Measurements from ENCODE around the gene DGAT2L6. TPM values are rescaled to one million over a fixed set of nuclear protein-coding genes. Genes with fewer than 3 reads are reported as not detected.

Gene DGAT2L6
- total and polyA plus RNA-seq, 4 donors = not detected

GRCh38 chrX:70166601-70167590 is 10.4 kb upstream of the DGAT2L6 start:
- H3K27me3 ChIP-seq (ENCODE audit: control insufficient read depth in 4 of 4, insufficient read depth in 4 of 4, low read length in 3 of 4) = no peaks in the 10 kb centered on the region
- peaks cover 0 to 10% (median 4%) of the 10 kb centered on the region in 4 donors for H3K36me3 ChIP-seq (ENCODE audit: control insufficient read depth in 4 of 4, insufficient read depth in 3 of 4, low read depth in 1 of 4, low read length in 3 of 4)
- no peaks in the 10 kb centered on the region for H3K4me1 ChIP-seq (ENCODE audit: control insufficient read depth in 4 of 4, insufficient read depth in 4 of 4, low read length in 3 of 4)
- H3K9me3 ChIP-seq (ENCODE audit: control insufficient read depth in 4 of 4, low read length in 3 of 4) = no peaks in the 10 kb centered on the region
- H3K9ac ChIP-seq (ENCODE audit: low read depth in 1 of 2, low read length in 2 of 2) = no peak overlapping the region
- H3K4me3 ChIP-seq (ENCODE audit: low read depth in 1 of 3, low read length in 3 of 3) = no peak overlapping the region
- no peak for DNase-seq (ENCODE audit: low spot score)
- TF ChIP-seq TAF1 (conservative IDR thresholded peaks at IDR 0.05) (no peak), REST (IDR thresholded peaks at IDR 0.05) (no peak), HNF4G (IDR thresholded peaks at IDR 0.05) (no peak), RXRA (IDR thresholded peaks at IDR 0.05) (no peak), SP1 (IDR thresholded peaks at IDR 0.05) (no peak), YY1 (IDR thresholded peaks at IDR 0.05) (no peak), GABPA (IDR thresholded peaks at IDR 0.05 in 1 of 2, conservative IDR thresholded peaks at IDR 0.05 in 1 of 2) (no peak), FOXA1 (IDR thresholded peaks at IDR 0.05) (no peak), MAX (IDR thresholded peaks at IDR 0.05) (no peak), EGR1 (IDR thresholded peaks at IDR 0.05; ENCODE audit: low read depth in 2 of 2) (no peak), ATF3 (IDR thresholded peaks at IDR 0.05) (no peak), FOXA2 (IDR thresholded peaks at IDR 0.05) (no peak)
- TF ChIP-seq, protein P1, sequence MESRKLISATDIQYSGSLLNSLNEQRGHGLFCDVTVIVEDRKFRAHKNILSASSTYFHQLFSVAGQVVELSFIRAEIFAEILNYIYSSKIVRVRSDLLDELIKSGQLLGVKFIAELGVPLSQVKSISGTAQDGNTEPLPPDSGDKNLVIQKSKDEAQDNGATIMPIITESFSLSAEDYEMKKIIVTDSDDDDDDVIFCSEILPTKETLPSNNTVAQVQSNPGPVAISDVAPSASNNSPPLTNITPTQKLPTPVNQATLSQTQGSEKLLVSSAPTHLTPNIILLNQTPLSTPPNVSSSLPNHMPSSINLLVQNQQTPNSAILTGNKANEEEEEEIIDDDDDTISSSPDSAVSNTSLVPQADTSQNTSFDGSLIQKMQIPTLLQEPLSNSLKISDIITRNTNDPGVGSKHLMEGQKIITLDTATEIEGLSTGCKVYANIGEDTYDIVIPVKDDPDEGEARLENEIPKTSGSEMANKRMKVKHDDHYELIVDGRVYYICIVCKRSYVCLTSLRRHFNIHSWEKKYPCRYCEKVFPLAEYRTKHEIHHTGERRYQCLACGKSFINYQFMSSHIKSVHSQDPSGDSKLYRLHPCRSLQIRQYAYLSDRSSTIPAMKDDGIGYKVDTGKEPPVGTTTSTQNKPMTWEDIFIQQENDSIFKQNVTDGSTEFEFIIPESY (IDR thresholded peaks at IDR 0.05) = no peak
- 92% methylated on average over 19 of the region's 19 CpGs for WGBS
- H3K27ac ChIP-seq (ENCODE audit: low read depth in 1 of 2, low read length in 2 of 2) = no peak overlapping the region

DNA sequence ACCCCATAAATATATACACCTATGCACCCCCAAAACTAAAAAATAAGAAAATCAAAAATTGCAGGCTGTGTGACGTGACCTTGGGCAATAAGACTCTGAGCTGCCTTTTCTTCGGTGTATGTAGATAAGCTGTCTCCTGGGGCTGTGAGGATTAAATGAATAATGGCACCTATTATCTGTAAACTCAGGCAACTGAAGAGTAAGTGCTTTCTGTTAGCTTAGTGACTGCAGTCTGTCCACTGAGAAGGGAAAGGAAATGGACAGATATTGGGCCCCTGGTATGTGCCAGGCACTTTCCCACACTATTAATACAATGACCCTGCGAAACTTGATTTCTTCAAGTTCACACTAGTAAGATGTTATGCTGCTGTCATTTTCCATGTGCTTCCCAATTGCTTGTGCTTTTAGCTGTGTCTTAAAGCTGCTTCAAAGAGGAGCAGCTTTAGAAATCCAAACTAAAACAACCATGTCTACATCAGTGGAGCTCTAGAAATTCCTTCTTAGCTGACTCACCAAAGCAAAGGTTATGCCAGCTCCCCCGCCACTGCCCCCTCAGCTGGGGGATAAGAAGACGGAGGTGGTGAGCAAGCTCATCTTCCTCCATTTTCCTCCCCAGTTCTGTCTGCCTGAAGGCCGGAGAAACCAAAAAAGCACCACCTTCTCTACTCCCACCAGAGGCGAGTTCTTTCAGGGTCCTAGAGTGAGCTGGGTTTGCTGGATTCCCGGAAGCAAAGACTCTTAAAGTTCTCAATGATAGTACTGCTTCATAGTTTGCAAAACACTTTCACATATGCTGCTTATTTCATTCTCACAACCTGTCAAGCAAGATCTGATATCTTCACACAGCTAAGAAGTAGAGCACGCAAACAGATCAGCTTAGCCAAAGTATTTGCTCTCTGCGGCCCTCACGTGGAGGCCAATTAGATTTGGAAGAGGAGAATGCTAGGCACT is 8.8 kb upstream of the DGAT2L6 start:
- H3K9ac ChIP-seq (ENCODE audit: low read depth in 1 of 2, low read length in 2 of 2) = no peak overlapping the region
- H3K4me3 ChIP-seq (ENCODE audit: low read depth in 1 of 3, low read length in 3 of 3) = no peak overlapping the region
- H3K9me3 ChIP-seq (ENCODE audit: control insufficient read depth in 4 of 4, low read length in 3 of 4) = no peaks in the 10 kb centered on the region
- DNase-seq (ENCODE audit: low spot score) = no peak
- H3K27me3 ChIP-seq (ENCODE audit: control insufficient read depth in 4 of 4, insufficient read depth in 4 of 4, low read length in 3 of 4) = no peaks in the 10 kb centered on the region
- 68% methylated on average over 11 of the region's 11 CpGs for WGBS
- no peak overlapping the region for H3K27ac ChIP-seq (ENCODE audit: low read depth in 1 of 2, low read length in 2 of 2)
- H3K36me3 ChIP-seq (ENCODE audit: control insufficient read depth in 4 of 4, insufficient read depth in 3 of 4, low read depth in 1 of 4, low read length in 3 of 4) = peaks cover 0 to 10% (median 4%) of the 10 kb centered on the region in 4 donors
- H3K4me1 ChIP-seq (ENCODE audit: control insufficient read depth in 4 of 4, insufficient read depth in 4 of 4, low read length in 3 of 4) = no peaks in the 10 kb centered on the region
- no peak for TF ChIP-seq GABPA (IDR thresholded peaks at IDR 0.05 in 1 of 2, conservative IDR thresholded peaks at IDR 0.05 in 1 of 2)
- no peak for TF ChIP-seq YY1 (IDR thresholded peaks at IDR 0.05)
- TF ChIP-seq MAX (IDR thresholded peaks at IDR 0.05) = no peak
- no peak for TF ChIP-seq HNF4G (IDR thresholded peaks at IDR 0.05)
- no peak for TF ChIP-seq RAD21 (IDR thresholded peaks at IDR 0.05)
- TF ChIP-seq FOXA2 (IDR thresholded peaks at IDR 0.05) = no peak
- TF ChIP-seq, protein P2, sequence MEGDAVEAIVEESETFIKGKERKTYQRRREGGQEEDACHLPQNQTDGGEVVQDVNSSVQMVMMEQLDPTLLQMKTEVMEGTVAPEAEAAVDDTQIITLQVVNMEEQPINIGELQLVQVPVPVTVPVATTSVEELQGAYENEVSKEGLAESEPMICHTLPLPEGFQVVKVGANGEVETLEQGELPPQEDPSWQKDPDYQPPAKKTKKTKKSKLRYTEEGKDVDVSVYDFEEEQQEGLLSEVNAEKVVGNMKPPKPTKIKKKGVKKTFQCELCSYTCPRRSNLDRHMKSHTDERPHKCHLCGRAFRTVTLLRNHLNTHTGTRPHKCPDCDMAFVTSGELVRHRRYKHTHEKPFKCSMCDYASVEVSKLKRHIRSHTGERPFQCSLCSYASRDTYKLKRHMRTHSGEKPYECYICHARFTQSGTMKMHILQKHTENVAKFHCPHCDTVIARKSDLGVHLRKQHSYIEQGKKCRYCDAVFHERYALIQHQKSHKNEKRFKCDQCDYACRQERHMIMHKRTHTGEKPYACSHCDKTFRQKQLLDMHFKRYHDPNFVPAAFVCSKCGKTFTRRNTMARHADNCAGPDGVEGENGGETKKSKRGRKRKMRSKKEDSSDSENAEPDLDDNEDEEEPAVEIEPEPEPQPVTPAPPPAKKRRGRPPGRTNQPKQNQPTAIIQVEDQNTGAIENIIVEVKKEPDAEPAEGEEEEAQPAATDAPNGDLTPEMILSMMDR (IDR thresholded peaks at IDR 0.05; ENCODE audit: low read depth, low read length, missing input control) = no peak
- TF ChIP-seq ATF3 (IDR thresholded peaks at IDR 0.05) = no peak
- TF ChIP-seq RXRA (IDR thresholded peaks at IDR 0.05) = no peak
- no peak for TF ChIP-seq EGR1 (IDR thresholded peaks at IDR 0.05; ENCODE audit: low read depth in 2 of 2)
- no peak for TF ChIP-seq TAF1 (conservative IDR thresholded peaks at IDR 0.05)
- no peak for TF ChIP-seq SP1 (IDR thresholded peaks at IDR 0.05)
- no peak for TF ChIP-seq FOXA1 (IDR thresholded peaks at IDR 0.05)
- TF ChIP-seq JUND (IDR thresholded peaks at IDR 0.05) = no peak
- TF ChIP-seq NR2F2 (IDR thresholded peaks at IDR 0.05) = no peak

All from liver (tissue), 9 donors.